Activated CD4-positive, CD25-positive, alpha-beta regulatory T cell treated with anti-CD3 and anti-CD28 coated beads, Interleukin-2, amount 50 U/mL, for 24 hours (primary cell): Measurements from ENCODE around the gene LY6G6C.

Source experiments
- ATAC-seq, 2 donors: fragments of 150-1000 bp; cut with Tn5 transposase; one replicate each; pipeline ENCODE4 v1.10.0; 2021; ENCODE audit warnings: mild to moderate bottlenecking in 1 of 2, moderate library complexity in 1 of 2

LY6G6C gene

DNA sequence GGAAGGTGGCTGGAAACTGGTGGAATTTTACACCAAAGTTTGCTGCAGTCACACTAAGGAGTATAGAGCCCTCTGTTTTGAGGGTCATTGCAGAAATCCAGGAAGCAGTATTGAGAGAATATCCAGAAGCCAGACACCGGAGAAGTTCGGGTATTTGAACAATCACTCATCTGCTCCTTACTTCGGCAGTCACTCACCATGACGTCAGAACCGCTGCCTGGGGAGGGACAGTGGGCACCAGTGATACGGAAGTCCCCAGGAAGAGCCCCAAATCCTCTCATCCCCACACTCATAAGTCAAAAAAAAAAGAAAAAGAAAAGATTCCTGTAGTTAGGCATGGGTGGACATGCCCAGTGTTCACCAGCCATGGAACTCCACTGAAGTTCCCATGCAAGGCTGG lies 44.6 kb downstream of the LY6G6C start:
- no peak for ATAC-seq

DNA sequence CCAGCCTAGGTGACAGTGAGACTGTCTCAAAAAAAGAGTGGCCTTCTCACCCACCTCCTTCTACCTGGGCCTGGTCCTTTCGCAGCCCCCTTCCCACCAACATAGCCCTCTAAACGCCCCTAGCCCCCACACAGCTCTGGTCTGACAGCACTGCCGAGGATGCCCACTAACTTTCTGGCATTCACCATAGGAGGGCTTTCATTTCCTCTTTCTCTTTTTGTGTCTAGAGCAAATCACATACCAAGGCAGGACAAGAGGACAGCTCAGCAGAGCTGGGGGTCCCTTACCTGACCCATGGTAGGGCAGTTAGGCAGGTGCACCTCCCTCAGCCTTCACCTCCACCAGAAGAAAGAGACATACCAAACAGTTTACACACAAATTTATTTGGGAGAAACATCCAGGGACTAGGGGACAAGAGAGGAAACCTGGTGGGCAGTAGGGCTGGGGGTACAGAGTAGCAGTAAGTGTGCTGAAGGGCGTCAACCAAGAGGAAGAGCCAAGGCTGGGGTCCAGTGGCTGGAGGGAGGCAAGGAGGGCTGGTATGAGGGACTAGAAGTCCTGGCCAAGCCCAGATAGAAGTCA lies 45.1 kb downstream of the LY6G6C start:
- no peak for ATAC-seq

DNA sequence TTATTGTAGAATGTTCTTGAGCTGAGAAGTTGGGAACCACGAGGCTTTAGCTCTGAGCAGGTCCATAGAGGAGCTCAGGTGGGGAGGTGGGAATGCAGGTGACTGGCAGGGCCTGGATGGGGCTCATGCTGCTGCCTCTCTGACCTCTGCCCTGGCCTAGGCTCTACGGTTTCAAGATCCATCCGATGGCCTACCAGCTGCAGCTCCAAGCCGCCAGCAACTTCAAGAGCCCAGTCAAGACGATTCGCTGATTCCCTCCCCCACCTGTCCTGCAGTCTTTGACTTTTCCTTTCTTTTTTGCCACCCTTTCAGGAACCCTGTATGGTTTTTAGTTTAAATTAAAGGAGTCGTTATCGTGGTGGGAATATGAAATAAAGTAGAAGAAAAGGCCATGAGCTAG lies 51.9 kb downstream of the LY6G6C start, which contains the start of gene LY6G5B:
Gene LY6G5B, plus strand, starts transcription at position 301 of the 400 bp plus-strand sequence. CDS start 975 bp downstream, outside the sequence.
- ATAC-seq: no peak
